H1 (cell line): ENCODE measurements around the gene CBARP. TPM values are rescaled to one million over a fixed set of nuclear protein-coding genes. Genes with fewer than 3 reads are reported as not detected.

Experiments used
- CBX5 ChIP-seq: fragments of 300-800, 300-1000 bp; sonication (generic); IDR thresholded peaks from 2 replicates; pipeline ENCODE4 v1.7.1; 2016; ENCODE audit warnings: antibody characterized with exemption, low read length, low read depth
- CHD1 ChIP-seq: IDR thresholded peaks from 2 replicates; pipeline ENCODE4 v1.6.1; 2012; ENCODE audit warnings: low read depth, low read length, improper control_type of control experiment
- KDM5A ChIP-seq: fragments of 200-600 bp; IDR thresholded peaks from 2 replicates; pipeline ENCODE4 v1.7.1; 2012; ENCODE audit warnings: mild to moderate bottlenecking, low read length, inconsistent platforms, mixed read lengths
- SIX5 ChIP-seq: IDR thresholded peaks from 2 replicates; pipeline ENCODE4 v1.6.1; 2011; ENCODE audit warnings: mild to moderate bottlenecking, low read depth, low read length
- SP4 ChIP-seq: IDR thresholded peaks from 2 replicates; pipeline ENCODE4 v1.6.1; 2012; ENCODE audit warnings: low read length, inconsistent platforms
- polyA plus RNA-seq, 7 experiments: library from polyadenylated mRNA; depleted of rRNA in 3 of 7; stranded (reverse) in 5 of 7; unstranded in 2 of 7; fragments of >200 nt in 5 of 7; fragments of 200-250 nt in 2 of 7; gene quantifications; 1 replicate in 5 of 7; 2 replicates in 1 of 7; 4 replicates in 1 of 7; pipeline versions ENCODE4 v1.2.1 to v1.2.3, GENCODE V29; 2011 to 2013; ENCODE audit warnings: missing spikeins in 2 of 7, mixed read lengths in 2 of 7
- total RNA-seq: library from RNA; stranded (reverse); fragmentation: NEBNext Ultra II Directional; extraction: Animal tissue kit (Norgen Biotek cat#: 25700); gene quantifications from 2 replicates; pipeline ENCODE4 v1.2.1, GENCODE V29; 2021

CBARP gene
- total and polyA plus RNA-seq, 2 of the 8 experiments (the other 6 are each of a cell fraction or from before 2014, with no cell fraction given): 4.9 to 14.7 TPM

GRCh38 chr19:1263188-1263587, 25.4 kb upstream of the CBARP start (continued):
- TF ChIP-seq KDM5A: no peak
- TF ChIP-seq CBX5: no peak
- no peak for TF ChIP-seq SP4
- TF ChIP-seq SIX5: no peak
- TF ChIP-seq CHD1: no peak
